Erythroblast (primary cell): ENCODE results near the gene PDHB.
A peak's percentile ranks its signal among the peaks of the same experiment; 100 is the strongest.

Experiments used
- DNase-seq, 2 experiments: peaks; one replicate each; lab custom pipeline; 2025; lab: John Stamatoyannopoulos, UW
- GATA1 ChIP-seq: IDR thresholded peaks from 2 replicates; pipeline ENCODE4 v1.6.1; 2011; ENCODE audit warnings: low read depth, mild to moderate bottlenecking, control low read depth, low read length, moderate library complexity
- POLR2A ChIP-seq: IDR thresholded peaks from 2 replicates; pipeline ENCODE4 v1.6.1; 2011; ENCODE audit warnings: mild to moderate bottlenecking, low read length

The PDHB gene

DNA sequence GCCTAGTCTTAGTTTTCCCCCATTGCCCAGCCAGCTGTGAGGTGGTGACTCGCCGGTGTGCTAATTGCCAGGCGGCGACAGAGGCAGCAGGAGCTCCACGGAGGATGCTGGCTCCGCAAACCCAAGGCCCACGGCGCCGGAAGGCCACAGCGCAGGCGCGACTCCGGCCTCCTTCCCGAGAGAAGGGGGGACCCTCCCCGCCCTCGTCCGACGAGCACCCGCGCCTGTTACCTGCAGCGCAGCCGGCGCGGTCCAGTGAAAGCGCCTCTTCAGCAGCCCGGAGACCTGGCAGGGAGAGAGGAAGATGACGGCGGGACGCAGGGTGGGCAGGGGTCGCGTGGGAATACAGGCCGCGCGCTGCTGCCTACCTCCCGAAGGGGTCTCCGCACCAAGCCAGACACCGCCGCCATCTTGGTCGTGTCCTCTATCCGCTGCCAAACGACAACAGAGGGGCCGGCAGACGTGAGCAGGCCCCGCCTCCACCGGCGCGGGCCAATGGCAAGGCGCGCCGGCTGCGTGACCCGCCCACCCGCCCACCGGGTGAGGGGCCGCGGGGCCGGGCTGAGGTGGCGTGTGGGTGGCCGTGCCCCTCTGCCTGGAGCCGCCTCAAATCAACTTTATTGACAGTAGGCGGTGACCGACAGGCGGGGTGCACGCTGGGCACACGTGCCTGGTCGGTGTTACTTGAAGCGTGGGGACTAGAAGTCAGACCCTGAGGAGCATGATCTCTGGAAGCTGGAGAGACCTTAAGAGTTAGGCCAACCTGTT is at the start of gene PDHB:
TSS of gene PDHB (minus strand) at position 433 of the 768 bp plus-strand sequence. CDS start at position 410, 23 bp downstream.
- TF ChIP-seq POLR2A (peak; percentile 87), GATA1 (no peak)
- peak; percentile 92 to 93 for DNase-seq

DNA sequence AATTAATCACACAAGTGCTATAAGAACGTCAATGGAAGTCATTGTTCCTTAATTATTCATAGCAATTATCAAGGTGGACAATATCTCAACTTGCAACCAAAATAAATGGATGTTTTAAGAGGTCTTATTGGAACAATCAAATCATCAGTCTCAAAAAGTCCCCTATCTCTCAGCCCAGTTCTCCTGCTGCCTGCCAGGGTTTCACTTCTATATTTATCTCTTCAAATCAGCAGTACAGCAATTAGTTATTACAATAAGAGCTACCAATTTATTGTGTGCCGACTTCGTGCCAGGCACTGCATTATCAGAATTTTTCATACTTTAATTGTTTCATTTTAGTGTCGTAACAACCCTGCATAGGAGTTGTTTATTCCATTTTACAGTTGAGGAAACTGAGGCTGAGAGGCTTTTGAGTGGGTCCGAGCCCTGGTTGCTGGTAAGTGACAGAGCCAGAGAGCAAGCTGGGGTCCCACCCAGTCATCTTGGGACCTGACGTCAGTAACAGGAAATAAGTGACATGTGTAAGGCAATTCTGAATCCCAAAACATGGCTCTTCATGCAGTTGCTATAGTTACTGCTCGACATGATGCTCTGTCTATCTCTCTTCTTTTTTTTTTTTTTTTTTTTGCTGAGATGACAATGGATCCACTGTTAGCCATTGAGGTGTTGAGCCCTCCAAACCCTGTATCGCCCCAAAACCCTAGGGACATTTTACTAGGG is 49.4 kb upstream of the PDHB start:
- DNase-seq, result peak; percentile 8 to 11
- TF ChIP-seq POLR2A (no peak), GATA1 (no peak)

GRCh38 chr3:58480309-58480708 is 46.7 kb upstream of the PDHB start:
- TF ChIP-seq GATA1, result no peak
- no peak for DNase-seq

GRCh38 chr3:58478781-58479180 is 45.1 kb upstream of the PDHB start:
- no peak for TF ChIP-seq POLR2A
- TF ChIP-seq GATA1, result no peak
- no peak for DNase-seq

GRCh38 chr3:58474967-58475578 is 41.4 kb upstream of the PDHB start:
- TF ChIP-seq GATA1 (no peak), POLR2A (no peak)
- no peak for DNase-seq

- TF ChIP-seq POLR2A, result no peak
- no peak for TF ChIP-seq GATA1
- DNase-seq, result no peak
These were observed 40.8 kb upstream of the PDHB start for GRCh38 chr3:58474348-58474911.

DNA sequence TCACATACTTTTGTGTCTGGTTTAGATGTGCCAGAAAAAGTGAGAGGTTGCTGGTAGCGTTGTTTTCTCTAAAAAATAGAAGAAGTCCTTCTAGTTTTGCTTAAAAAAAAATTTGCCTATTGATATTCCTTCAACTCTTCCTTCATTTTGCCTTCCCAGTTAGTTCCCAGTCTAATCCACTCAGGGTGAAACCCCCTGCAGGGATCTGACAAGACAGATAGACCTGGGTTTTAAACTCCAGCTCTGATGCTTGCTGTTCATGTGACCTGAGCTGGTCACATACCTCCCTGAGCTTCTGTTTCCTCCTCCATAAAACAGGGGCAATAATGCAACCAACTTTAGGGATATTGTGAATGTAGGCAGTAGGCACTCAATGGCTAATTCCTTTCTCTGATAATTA is 39.6 kb upstream of the PDHB start:
- TF ChIP-seq GATA1 (no peak), POLR2A (no peak)
- no peak for DNase-seq

- TF ChIP-seq GATA1, result no peak
- no peak for TF ChIP-seq POLR2A
- no peak for DNase-seq
These were observed 37.6 kb upstream of the PDHB start for GRCh38 chr3:58471025-58471887.

DNA sequence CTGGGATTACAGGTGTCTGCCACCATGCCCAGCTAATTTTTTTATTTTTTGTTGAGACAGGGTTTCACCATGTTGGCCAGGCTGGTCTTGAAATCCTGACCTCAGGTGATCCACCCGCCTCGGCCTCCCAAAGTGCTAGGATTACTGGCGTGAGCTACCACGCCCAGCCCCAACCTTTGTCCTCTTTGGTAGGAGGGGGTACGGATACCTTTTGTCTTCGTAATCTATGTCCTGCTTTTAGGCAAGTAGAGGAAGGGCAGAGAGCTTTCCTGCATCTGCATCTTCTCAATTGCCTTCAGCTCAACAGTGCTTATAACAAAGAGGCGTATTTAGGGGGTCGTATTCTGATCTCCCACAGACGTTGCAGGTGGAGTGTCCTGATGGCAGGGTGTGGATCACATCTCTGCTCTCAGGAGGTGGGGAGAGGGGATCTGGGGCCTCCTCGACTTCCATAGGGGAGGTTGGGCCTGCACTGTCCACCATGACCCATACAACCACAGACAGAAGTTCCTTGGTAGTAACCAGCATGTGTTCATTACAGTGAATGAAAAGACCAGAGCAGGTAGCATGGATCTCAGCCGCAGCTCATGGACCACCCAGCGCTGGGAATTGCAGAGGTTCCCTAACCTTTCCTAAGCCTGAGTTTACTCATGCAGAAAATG is 36.9 kb upstream of the PDHB start:
- no peak for TF ChIP-seq GATA1
- no peak for DNase-seq

- TF ChIP-seq POLR2A (no peak), GATA1 (no peak)
These were observed 35.5 kb upstream of the PDHB start for GRCh38 chr3:58469096-58469495.

DNA sequence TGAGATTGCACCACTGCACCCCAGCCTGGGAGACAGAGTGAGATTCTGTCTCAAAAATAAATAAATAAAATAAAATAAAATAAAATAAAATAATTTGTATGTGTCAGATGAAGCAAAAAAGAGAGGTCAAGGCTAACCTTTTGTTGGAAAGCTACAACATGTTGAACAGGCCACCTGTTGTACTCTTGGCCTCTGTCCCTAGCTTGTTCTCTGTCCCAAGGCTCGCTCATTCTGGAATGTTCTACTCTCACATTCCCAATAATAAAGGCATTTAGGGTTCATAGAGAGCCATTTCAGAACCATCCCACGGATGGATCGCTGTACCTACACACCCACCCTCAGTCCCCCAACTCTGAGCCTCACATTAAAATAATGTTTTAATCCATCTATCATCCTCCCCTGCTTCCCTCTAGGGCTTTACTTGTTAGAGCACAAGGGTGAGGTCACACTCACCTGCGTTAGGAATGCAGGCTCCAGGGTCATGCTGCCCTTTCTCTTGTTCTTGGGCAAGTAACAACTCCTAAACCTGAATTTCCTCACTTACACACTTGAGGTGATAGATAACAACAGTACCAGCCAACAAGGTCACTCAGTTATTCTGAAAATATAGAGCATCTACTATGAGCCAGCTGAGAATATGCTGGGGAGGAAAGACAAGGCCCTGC is 33.4 kb upstream of the PDHB start:
- no peak for DNase-seq
- TF ChIP-seq GATA1, result no peak
- no peak for TF ChIP-seq POLR2A

More at GRCh38 chr3:58469096-58469495, 35.5 kb upstream of the PDHB start:
- no peak for DNase-seq

GRCh38 chr3:58464866-58465265 is 31.2 kb upstream of the PDHB start:
- DNase-seq, result no peak
- TF ChIP-seq GATA1 (no peak), POLR2A (no peak)
